GM12891 (cell line): Measurements from ENCODE around the gene GDF15.
A peak's percentile ranks its signal among the peaks of the same experiment; 100 is the strongest.

ENCODE experiments used
- DNase-seq: peaks from one replicate; pipeline ENCODE4 v3.0.0; 2011; ENCODE audit warnings: low spot score; ENCODE audit not compliant: insufficient read length
- FAIRE-seq: peaks from 2 replicates; lab custom pipeline; 2011; peaks lifted over from hg19 to GRCh38; lab: Jason Lieb, UNC
- PAX5 ChIP-seq: IDR thresholded peaks from 2 replicates; pipeline ENCODE4 v1.6.1; 2011; ENCODE audit warnings: low read length, moderate library complexity, mild to moderate bottlenecking; ENCODE audit not compliant: insufficient read depth, severe bottlenecking
- POLR2A ChIP-seq: IDR thresholded peaks from 2 replicates; pipeline ENCODE4 v1.6.1; 2011; ENCODE audit warnings: low read depth, low read length, control low read depth
- POLR2AphosphoS5 ChIP-seq: IDR thresholded peaks from 2 replicates; pipeline ENCODE4 v1.6.1; 2011; ENCODE audit warnings: low read depth, low read length, control low read depth
- POU2F2 ChIP-seq: IDR thresholded peaks from 2 replicates; pipeline ENCODE4 v1.6.1; 2011; ENCODE audit warnings: low read depth, mild to moderate bottlenecking, control low read depth, low read length, moderate library complexity
- SPI1 ChIP-seq: IDR thresholded peaks from 2 replicates; pipeline ENCODE4 v1.6.1; 2011; ENCODE audit warnings: low read depth, low read length, control low read depth
- TAF1 ChIP-seq: IDR thresholded peaks from 2 replicates; pipeline ENCODE4 v1.6.1; 2011; ENCODE audit warnings: low read depth, low read length, control low read depth

GDF15 gene

GRCh38 chr19:18419699-18420460, 33.9 kb downstream of the GDF15 start:
- DNase-seq (no peak), FAIRE-seq (no peak)
- TF ChIP-seq PAX5 (no peak), SPI1 (no peak), POLR2AphosphoS5 (no peak), TAF1 (no peak), POLR2A (no peak), POU2F2 (no peak)

- FAIRE-seq: no peak
- no peak for DNase-seq
- TF ChIP-seq SPI1 (no peak), POU2F2 (no peak), PAX5 (no peak), POLR2AphosphoS5 (no peak), TAF1 (no peak), POLR2A (no peak)
Observed at GRCh38 chr19:18420930-18421329, 35.0 kb downstream of the GDF15 start.

- FAIRE-seq: no peak
- TF ChIP-seq TAF1 (no peak), POU2F2 (no peak), PAX5 (no peak), SPI1 (no peak), POLR2AphosphoS5 (no peak), POLR2A (no peak)
- DNase-seq: no peak
Observed at GRCh38 chr19:18421371-18421959, 35.5 kb downstream of the GDF15 start.

- DNase-seq (no peak), FAIRE-seq (peak; percentile 26)
- TF ChIP-seq POLR2AphosphoS5 (no peak), POU2F2 (no peak)
Observed at GRCh38 chr19:18422530-18423191, 36.7 kb downstream of the GDF15 start.

- TF ChIP-seq POU2F2 (no peak), POLR2AphosphoS5 (no peak), POLR2A (no peak), PAX5 (no peak), SPI1 (no peak), TAF1 (no peak)
- no peak for DNase-seq
- FAIRE-seq: peak; percentile 59
Observed at GRCh38 chr19:18423258-18424020, 37.5 kb downstream of the GDF15 start.

- TF ChIP-seq PAX5 (no peak), SPI1 (no peak), POU2F2 (no peak), POLR2A (no peak), TAF1 (no peak), POLR2AphosphoS5 (no peak)
- no peak for FAIRE-seq
Observed at GRCh38 chr19:18424122-18424889, 38.3 kb downstream of the GDF15 start.

GRCh38 chr19:18424890-18425514, 39.0 kb downstream of the GDF15 start:
- TF ChIP-seq SPI1 (no peak), POU2F2 (no peak), PAX5 (no peak), TAF1 (no peak), POLR2AphosphoS5 (no peak), POLR2A (no peak)
- FAIRE-seq: no peak
- no peak for DNase-seq

More at GRCh38 chr19:18424122-18424889, 38.3 kb downstream of the GDF15 start:
- no peak for DNase-seq
